DOHH2 (cell line): ENCODE measurements around the gene MYBPC2.

Source experiments
- EZH2phosphoT487 ChIP-seq: fragments of 200-600 bp; sonication (generic); IDR thresholded peaks from 2 replicates; pipeline ENCODE4 v1.6.1; 2017; ENCODE audit warnings: borderline replicate concordance, mild to moderate bottlenecking, antibody characterized with exemption, low read length, moderate library complexity, mixed read lengths
- TF ChIP-seq, protein P1 (sequence below): fragments of 200-600 bp; sonication (generic); IDR thresholded peaks from one replicate; pipeline ENCODE4 v1.5.1; 2014; ENCODE audit warnings: antibody characterized with exemption, mild to moderate bottlenecking, low read depth, low read length; ENCODE audit not compliant: poor library complexity, severe bottlenecking

DNA sequence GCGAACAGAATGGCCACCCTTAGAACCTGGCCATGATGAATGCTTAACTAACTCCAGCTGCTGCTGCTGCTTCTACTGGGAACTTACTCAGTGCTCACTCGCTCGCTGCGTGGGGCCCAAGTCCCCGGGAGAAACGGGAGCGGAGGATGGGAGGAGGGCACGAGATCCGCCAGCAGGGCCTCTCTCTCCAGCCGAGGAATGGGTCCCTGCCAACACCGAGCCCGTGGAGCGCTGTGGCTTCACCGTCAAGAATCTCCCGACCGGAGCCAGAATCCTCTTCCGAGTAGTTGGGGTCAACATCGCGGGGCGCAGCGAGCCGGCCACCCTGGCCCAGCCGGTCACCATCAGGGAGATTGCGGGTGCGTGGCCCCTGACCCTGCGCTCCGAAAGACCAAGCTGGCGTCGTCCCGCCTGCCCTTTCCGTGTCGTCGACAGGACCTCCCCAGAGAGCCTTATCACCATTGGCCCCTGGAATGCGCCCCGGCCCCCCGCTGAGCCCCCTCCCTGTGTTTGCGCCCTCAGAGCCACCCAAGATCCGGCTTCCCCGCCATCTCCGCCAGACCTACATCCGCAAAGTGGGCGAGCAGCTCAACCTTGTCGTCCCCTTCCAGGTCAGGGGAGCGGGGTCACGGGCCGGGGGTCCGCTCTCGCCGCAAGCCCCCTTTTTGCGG lies 25.8 kb downstream of the MYBPC2 start:
- TF ChIP-seq, protein P1, sequence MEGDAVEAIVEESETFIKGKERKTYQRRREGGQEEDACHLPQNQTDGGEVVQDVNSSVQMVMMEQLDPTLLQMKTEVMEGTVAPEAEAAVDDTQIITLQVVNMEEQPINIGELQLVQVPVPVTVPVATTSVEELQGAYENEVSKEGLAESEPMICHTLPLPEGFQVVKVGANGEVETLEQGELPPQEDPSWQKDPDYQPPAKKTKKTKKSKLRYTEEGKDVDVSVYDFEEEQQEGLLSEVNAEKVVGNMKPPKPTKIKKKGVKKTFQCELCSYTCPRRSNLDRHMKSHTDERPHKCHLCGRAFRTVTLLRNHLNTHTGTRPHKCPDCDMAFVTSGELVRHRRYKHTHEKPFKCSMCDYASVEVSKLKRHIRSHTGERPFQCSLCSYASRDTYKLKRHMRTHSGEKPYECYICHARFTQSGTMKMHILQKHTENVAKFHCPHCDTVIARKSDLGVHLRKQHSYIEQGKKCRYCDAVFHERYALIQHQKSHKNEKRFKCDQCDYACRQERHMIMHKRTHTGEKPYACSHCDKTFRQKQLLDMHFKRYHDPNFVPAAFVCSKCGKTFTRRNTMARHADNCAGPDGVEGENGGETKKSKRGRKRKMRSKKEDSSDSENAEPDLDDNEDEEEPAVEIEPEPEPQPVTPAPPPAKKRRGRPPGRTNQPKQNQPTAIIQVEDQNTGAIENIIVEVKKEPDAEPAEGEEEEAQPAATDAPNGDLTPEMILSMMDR = no peak
- TF ChIP-seq EZH2phosphoT487 = no peak
